Measurements from ENCODE around the gene DEAF1. TPM values are rescaled to one million over a fixed set of nuclear protein-coding genes. Genes with fewer than 3 reads are reported as not detected.
A peak's percentile ranks its signal among the peaks of the same experiment; 100 is the strongest.

DEAF1 gene
- total and polyA plus RNA-seq, 2 of the 13 experiments (the other 11 are each of a cell fraction or from before 2014, with no cell fraction given): 22.3 to 29.6 TPM

GRCh38 chr11:605286-606129, 89.5 kb downstream of the DEAF1 start:
- H2AFZ ChIP-seq (ENCODE audit: low read length): no peak overlapping the region
- no peak for DNase-seq (ENCODE audit: low spot score)
- H3K36me3 ChIP-seq (replicated peaks in 1 of 2; ENCODE audit: control insufficient read depth in 1 of 2, insufficient read depth in 2 of 2, low read length in 2 of 2): peaks cover 42 to 90% of the 10 kb centered on the region in 2 experiments; a peak in 4 of 5 replicates
- no peaks in the 10 kb centered on the region for H3K9me3 ChIP-seq (ENCODE audit: low read length)
- no TSS peak for BruUV-seq (replicated peaks)
- FAIRE-seq: no peak
- no peak for ATAC-seq
- POLR2A ChIA-PET: no interaction called here
- WGBS (ENCODE audit: low lambda C conversion rate): 98% methylated on average over 17 of the region's 33 CpGs
- no peaks in the 10 kb centered on the region for H3K27me3 ChIP-seq (ENCODE audit: control insufficient read depth in 1 of 2, insufficient read depth in 2 of 2, low read length in 2 of 2)
- H3K4me3 ChIP-seq (replicated peaks in 1 of 3; ENCODE audit: insufficient read depth in 1 of 3, low read depth in 2 of 3, low read length in 3 of 3): no peak overlapping the region
- H3K27ac ChIP-seq (ENCODE audit: extremely low read length, insufficient read depth, low read length): no peak overlapping the region
- no peaks in the 10 kb centered on the region for H3K4me1 ChIP-seq (ENCODE audit: insufficient read depth, low read length)
- no peak overlapping the region for H3K9ac ChIP-seq (ENCODE audit: insufficient read depth, low read depth, low read length)
- H4K20me1 ChIP-seq (ENCODE audit: insufficient read depth, low read length): 0 out of 2 replicates have a peak, but pooled peaks cover 4% of the 10 kb centered on the region
- in situ Hi-C loops (cut with HindIII; ENCODE audit: extremely low pct_ligation_motif_present, low pct_unique_long_range_greater_than_20kb) (no loop called here), intact Hi-C loops (cut with micrococcal nuclease; ENCODE audit: unreplicated experiment) (no loop called here)
- no peaks in the 10 kb centered on the region for H3K79me2 ChIP-seq (ENCODE audit: insufficient read depth, low read length)
- H3K4me2 ChIP-seq (ENCODE audit: low read depth, low read length): no peak overlapping the region
- TF ChIP-seq POLR2A (IDR thresholded peaks at IDR 0.05; ENCODE audit: insufficient read depth in 1 of 2, low read depth in 2 of 2, low read length in 2 of 2): 0 out of 4 replicates have a peak, but pooled peaks of 1 of the 2 experiments have one; percentile 22
- no peak for TF ChIP-seq ZUFSP (CRISPR knock-in tag; IDR thresholded peaks at IDR 0.05; ENCODE audit: borderline replicate concordance)
- CTCF ChIA-PET (ENCODE audit: low intra/inter-chr PET ratio, low total read pairs): no interaction called here

- Histone ChIP-seq H2AFZ (ENCODE audit: low read length) (no peak overlapping the region), H3K9me3 (ENCODE audit: low read length) (no peaks in the 10 kb centered on the region), H4K20me1 (ENCODE audit: insufficient read depth, low read length) (0 out of 2 replicates have a peak, but pooled peaks cover 4% of the 10 kb centered on the region), H3K9ac (ENCODE audit: insufficient read depth, low read depth, low read length) (no peak overlapping the region), H3K4me3 (replicated peaks in 1 of 3; ENCODE audit: insufficient read depth in 1 of 3, low read depth in 2 of 3, low read length in 3 of 3) (no peak overlapping the region), H3K27ac (ENCODE audit: extremely low read length, insufficient read depth, low read length) (no peak overlapping the region), H3K4me2 (ENCODE audit: low read depth, low read length) (no peak overlapping the region), H3K4me1 (ENCODE audit: insufficient read depth, low read length) (no peaks in the 10 kb centered on the region), H3K27me3 (ENCODE audit: control insufficient read depth in 1 of 2, insufficient read depth in 2 of 2, low read length in 2 of 2) (no peaks in the 10 kb centered on the region), H3K36me3 (replicated peaks in 1 of 2; ENCODE audit: control insufficient read depth in 1 of 2, insufficient read depth in 2 of 2, low read length in 2 of 2) (peaks cover 45 to 85% of the 10 kb centered on the region in 2 experiments), H3K79me2 (ENCODE audit: insufficient read depth, low read length) (no peaks in the 10 kb centered on the region)
- ATAC-seq (no peak), FAIRE-seq (no peak), DNase-seq (ENCODE audit: low spot score) (no peak)
- WGBS (ENCODE audit: low lambda C conversion rate): 94% methylated on average over 13 of the region's 13 CpGs
- POLR2A ChIA-PET: no interaction called here
- TF ChIP-seq ZNF891 (CRISPR knock-in tag; IDR thresholded peaks at IDR 0.05): 0 out of 2 replicates have a peak, but pooled peaks have one; percentile 39
- TF ChIP-seq TP53 (CRISPR knock-in tag; conservative IDR thresholded peaks at IDR 0.05): no peak
- TF ChIP-seq NRL (CRISPR knock-in tag; IDR thresholded peaks at IDR 0.05; ENCODE audit: borderline replicate concordance): 0 out of 2 replicates have a peak, but pooled peaks have one; percentile 50
- in situ Hi-C loops (cut with HindIII; ENCODE audit: extremely low pct_ligation_motif_present, low pct_unique_long_range_greater_than_20kb) (no loop called here), intact Hi-C loops (cut with micrococcal nuclease; ENCODE audit: unreplicated experiment) (no loop called here)
- BruUV-seq (replicated peaks): no TSS peak
- CTCF ChIA-PET (ENCODE audit: low intra/inter-chr PET ratio, low total read pairs): no interaction called here
Measured at GRCh38 chr11:603154-603553, 91.9 kb downstream of the DEAF1 start.
